BLaER1 (cell line): Measurements from ENCODE around the gene EXOSC7.
A peak's percentile ranks its signal among the peaks of the same experiment; 100 is the strongest.

Source experiments
- H3K27ac ChIP-seq: shearing (Covaris generic); formaldehyde crosslinking; 2 replicates; pipeline ENCODE4 v1.8.1; 2022
- H3K27me3 ChIP-seq: shearing (Covaris generic); formaldehyde crosslinking; 2 replicates; pipeline ENCODE4 v1.8.1; 2022
- H3K36me3 ChIP-seq: shearing (Covaris generic); formaldehyde crosslinking; 2 replicates; pipeline ENCODE4 v1.8.1; 2022
- H3K4me1 ChIP-seq: shearing (Covaris generic); formaldehyde crosslinking; 2 replicates; pipeline ENCODE4 v1.8.1; 2022
- H3K4me2 ChIP-seq: shearing (Covaris generic); formaldehyde crosslinking; 2 replicates; pipeline ENCODE4 v1.8.1; 2022
- H3K4me3 ChIP-seq: shearing (Covaris generic); formaldehyde crosslinking; 2 replicates; pipeline ENCODE4 v1.8.1; 2022
- H3K9ac ChIP-seq: shearing (Covaris generic); formaldehyde crosslinking; 2 replicates; pipeline ENCODE4 v1.8.1; 2022
- H3K9me3 ChIP-seq: shearing (Covaris generic); formaldehyde crosslinking; 2 replicates; pipeline ENCODE4 v1.8.1; 2022
- H4K20me1 ChIP-seq: shearing (Covaris generic); formaldehyde crosslinking; 2 replicates; pipeline ENCODE4 v1.8.1; 2022
- Cebpa-rat ChIP-seq: shearing (Covaris generic); IDR thresholded peaks from 2 replicates; pipeline ENCODE4 v1.8.1; 2022

EXOSC7 gene

DNA sequence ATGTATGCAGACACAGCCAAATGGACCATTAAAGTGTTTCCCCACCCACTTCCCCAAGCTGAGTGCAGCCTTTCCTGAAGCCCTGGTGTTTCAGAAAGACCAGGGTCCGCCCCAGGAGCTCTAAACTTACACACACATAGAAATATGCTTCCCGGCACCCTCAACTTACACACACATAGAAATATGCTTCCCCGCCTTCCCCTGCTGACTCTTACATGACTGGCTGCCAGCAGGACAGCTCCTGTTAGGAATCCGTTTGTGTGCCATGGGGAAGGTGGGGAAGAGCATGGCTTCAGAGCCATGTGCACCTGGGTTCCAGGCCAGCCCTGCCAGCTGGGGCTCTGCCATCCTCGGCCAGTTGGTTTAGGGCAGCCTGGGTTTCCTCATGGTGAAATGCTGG, 53.6 kb downstream of the EXOSC7 start:
- TF ChIP-seq Cebpa-rat, result no peak
- Histone ChIP-seq H4K20me1 (no peaks in the 10 kb centered on the region), H3K9me3 (no peaks in the 10 kb centered on the region), H3K4me2 (no peak overlapping the region), H3K27me3 (no peaks in the 10 kb centered on the region), H3K36me3 (no peaks in the 10 kb centered on the region), H3K4me3 (no peak overlapping the region), H3K4me1 (peaks cover 9% of the 10 kb centered on the region), H3K9ac (no peak overlapping the region), H3K27ac (no peak overlapping the region)

DNA sequence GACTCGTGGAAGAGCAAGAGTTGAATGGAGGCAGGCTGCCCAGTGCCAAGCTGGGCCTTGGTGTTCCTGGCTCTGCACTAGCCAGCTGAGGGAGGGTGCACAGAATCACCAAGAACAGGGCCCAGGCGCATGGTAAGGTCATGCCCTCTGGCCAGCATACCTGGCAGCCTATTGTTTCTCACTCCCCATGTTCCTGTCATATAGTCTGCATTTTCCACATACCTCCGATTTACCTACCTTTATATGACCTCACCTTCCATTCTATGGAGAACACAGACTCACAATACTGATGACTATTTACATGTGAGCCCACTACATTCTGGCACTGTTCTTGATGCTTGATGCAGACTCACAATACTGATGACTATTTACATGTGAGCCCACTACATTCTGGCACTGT, 55.5 kb downstream of the EXOSC7 start:
- H3K36me3 ChIP-seq, result no peaks in the 10 kb centered on the region
- H3K27me3 ChIP-seq, result peaks cover 15% of the 10 kb centered on the region
- no peak overlapping the region for H3K4me3 ChIP-seq
- H3K9me3 ChIP-seq, result no peaks in the 10 kb centered on the region
- H3K4me1 ChIP-seq, result peaks cover 19% of the 10 kb centered on the region
- no peak overlapping the region for H3K27ac ChIP-seq
- no peaks in the 10 kb centered on the region for H4K20me1 ChIP-seq
- no peak for TF ChIP-seq Cebpa-rat
- H3K9ac ChIP-seq, result no peak overlapping the region
- no peak overlapping the region for H3K4me2 ChIP-seq

DNA sequence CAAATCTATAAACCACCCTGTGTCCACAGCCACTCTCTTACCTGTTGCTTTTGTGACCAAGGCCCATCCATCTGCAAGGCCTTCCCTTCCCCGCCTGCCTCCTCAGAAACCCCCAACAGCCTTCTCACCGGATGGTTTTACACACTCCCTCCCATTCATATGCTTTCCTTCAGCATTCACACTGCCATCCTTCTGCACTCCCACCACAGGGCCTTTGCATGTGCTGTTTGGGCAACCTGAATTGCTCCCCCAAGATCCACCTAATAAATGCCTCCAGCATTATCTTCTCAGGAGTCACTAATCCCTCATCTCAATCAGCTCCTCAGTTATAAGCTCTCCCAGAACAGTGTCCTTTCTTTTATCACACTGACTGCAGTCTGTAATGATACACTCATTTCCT, 56.1 kb downstream of the EXOSC7 start:
- peaks cover 21% of the 10 kb centered on the region for H3K27me3 ChIP-seq
- no peak for TF ChIP-seq Cebpa-rat
- peaks cover 13% of the 10 kb centered on the region for H3K4me1 ChIP-seq
- H3K9ac ChIP-seq, result no peak overlapping the region
- no peak overlapping the region for H3K27ac ChIP-seq
- no peak overlapping the region for H3K4me2 ChIP-seq
- H3K4me3 ChIP-seq, result no peak overlapping the region
- H4K20me1 ChIP-seq, result no peaks in the 10 kb centered on the region
- H3K36me3 ChIP-seq, result no peaks in the 10 kb centered on the region
- no peaks in the 10 kb centered on the region for H3K9me3 ChIP-seq

DNA sequence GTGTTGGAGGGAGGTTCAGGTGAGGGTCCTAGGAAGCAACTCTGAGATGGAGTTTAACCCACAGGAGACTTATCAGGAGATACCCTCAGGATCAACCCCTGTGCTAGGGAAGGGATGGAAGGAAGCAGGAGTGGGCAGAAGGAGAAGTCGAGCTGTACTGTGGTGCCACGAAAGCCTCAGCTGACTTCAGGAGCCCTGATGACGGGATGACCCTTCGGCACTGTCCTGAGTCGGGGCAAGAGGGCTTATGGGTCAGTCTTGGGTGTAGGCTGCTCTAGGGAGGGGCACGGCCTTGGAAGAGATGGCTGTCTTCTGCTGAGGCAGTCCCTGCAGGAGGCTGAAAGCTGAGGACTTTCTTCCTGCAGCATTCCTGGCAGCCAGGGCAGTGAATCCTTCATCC, 57.7 kb downstream of the EXOSC7 start:
- no peaks in the 10 kb centered on the region for H4K20me1 ChIP-seq
- H3K9me3 ChIP-seq, result no peaks in the 10 kb centered on the region
- no peak for TF ChIP-seq Cebpa-rat
- H3K9ac ChIP-seq, result no peak overlapping the region
- H3K4me1 ChIP-seq, result peaks cover 13% of the 10 kb centered on the region
- H3K27ac ChIP-seq, result no peak overlapping the region
- no peaks in the 10 kb centered on the region for H3K36me3 ChIP-seq
- H3K4me3 ChIP-seq, result no peak overlapping the region
- no peak overlapping the region for H3K4me2 ChIP-seq
- peaks cover 22% of the 10 kb centered on the region for H3K27me3 ChIP-seq

DNA sequence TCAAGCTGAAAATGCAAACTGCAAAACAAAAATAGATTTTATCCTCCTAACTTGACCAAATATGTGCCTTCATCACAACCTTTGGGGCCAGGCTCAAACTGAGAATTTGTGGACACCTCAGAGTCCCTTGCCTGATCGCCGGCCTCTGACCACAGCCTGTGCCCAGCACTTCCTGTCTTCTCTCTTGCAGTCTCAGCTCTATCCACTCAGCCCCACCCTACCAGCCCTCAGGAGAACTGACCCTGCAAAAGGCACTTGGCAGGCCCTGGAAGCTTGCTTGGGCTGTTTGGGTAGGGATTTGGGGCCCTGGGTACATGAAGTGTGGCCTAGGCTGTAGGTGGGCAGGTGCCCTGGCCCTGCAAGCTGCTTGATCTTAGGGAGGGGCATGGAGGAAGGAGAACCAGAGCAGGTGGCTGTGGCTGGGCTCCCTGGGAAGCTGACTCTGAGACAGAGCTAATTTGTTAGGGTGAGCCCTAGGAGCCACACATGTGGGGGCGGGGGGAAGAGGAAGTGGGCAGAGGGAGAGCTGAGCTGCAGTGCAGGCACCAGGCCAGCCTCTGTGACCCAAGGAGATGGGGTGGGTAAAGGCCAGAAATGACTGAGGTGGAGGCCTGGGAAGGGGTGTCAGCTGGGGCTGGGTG, 58.7 kb downstream of the EXOSC7 start:
- Histone ChIP-seq H3K36me3 (no peaks in the 10 kb centered on the region), H3K9ac (0 out of 2 replicates have a peak overlapping the region, but pooled peaks have one; percentile 34), H3K27ac (no peak overlapping the region)

DNA sequence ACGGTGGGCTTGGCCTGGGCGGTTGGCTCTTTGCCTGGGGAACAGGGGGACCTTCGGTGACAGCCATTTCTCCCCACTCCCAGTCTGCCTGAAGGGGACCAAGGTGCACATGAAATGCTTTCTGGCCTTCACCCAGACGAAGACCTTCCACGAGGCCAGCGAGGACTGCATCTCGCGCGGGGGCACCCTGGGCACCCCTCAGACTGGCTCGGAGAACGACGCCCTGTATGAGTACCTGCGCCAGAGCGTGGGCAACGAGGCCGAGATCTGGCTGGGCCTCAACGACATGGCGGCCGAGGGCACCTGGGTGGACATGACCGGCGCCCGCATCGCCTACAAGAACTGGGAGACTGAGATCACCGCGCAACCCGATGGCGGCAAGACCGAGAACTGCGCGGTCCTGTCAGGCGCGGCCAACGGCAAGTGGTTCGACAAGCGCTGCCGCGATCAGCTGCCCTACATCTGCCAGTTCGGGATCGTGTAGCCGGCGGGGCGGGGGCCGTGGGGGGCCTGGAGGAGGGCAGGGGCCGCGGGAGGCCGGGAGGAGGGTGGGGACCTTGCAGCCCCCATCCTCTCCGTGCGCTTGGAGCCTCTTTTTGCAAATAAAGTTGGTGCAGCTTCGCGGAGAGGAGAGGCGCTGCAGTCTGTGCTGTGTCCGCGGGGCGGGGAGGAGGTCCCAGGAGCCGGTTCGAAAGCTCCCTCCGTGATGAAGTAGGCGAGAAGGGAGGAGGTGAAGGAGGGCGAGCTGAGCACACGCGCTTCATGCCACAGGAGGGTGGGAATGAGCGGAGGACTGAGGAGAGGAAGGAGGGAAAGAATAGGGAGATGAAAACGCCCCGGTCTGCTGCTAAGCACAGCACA, 59.6 kb downstream of the EXOSC7 start:
- TF ChIP-seq Cebpa-rat, result no peak
- peaks cover 22% of the 10 kb centered on the region for H3K27me3 ChIP-seq
- H3K4me2 ChIP-seq, result peak overlapping the region; percentile 64
- no peaks in the 10 kb centered on the region for H3K9me3 ChIP-seq
- H3K9ac ChIP-seq, result 0 out of 2 replicates have a peak overlapping the region, but pooled peaks have one; percentile 34
- no peak overlapping the region for H3K27ac ChIP-seq
- no peaks in the 10 kb centered on the region for H4K20me1 ChIP-seq
- H3K4me3 ChIP-seq, result no peak overlapping the region
- H3K36me3 ChIP-seq, result no peaks in the 10 kb centered on the region
- H3K4me1 ChIP-seq, result peaks cover 13% of the 10 kb centered on the region

More for the DNA sequence above, 58.7 kb downstream of the EXOSC7 start:
- Histone ChIP-seq H3K27me3 (peaks cover 22% of the 10 kb centered on the region), H3K9me3 (no peaks in the 10 kb centered on the region), H3K4me2 (peak overlapping the region; percentile 64), H3K4me1 (peaks cover 13% of the 10 kb centered on the region), H4K20me1 (no peaks in the 10 kb centered on the region), H3K4me3 (no peak overlapping the region)
- TF ChIP-seq Cebpa-rat, result no peak

DNA sequence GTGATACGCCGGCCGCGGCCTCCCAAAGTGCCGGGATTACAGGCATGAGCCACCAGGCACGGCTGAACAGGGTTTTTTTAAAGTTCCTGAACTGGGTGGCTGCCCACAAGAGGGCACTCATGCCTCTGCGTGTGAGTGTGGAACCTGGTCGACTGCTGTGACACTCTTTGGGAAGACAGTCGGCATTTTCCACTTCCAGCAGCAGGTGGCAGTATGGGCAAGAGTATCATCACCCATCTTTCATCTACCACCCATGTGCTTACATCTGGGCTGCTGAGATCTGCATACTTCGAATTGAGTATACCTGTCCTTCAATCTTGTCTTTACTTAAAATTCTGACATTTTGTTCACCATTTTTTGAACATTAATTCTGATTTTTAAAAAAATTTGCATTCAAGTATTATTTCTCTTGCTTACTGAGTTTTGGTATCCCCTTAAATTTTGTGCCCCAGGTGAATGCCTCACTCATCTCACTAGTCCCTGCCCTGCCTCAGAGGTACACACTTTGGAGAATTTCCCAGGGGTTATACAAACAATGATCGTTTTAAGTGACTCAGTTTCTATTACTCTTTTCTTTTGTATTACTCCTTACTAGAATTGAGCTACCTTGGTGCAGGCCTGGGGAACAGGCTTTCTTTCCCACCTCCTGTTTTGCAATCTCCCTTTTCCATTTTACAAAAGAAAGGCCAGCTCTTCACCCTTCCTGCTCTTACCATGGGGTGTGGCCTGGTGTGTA, 61.8 kb downstream of the EXOSC7 start:
- Histone ChIP-seq H3K4me2 (peak overlapping the region; percentile 28), H3K4me1 (peaks cover 32% of the 10 kb centered on the region), H3K27me3 (peaks cover 22% of the 10 kb centered on the region), H3K36me3 (no peaks in the 10 kb centered on the region), H3K9ac (no peak overlapping the region), H3K27ac (no peak overlapping the region), H3K4me3 (no peak overlapping the region), H3K9me3 (no peaks in the 10 kb centered on the region), H4K20me1 (no peaks in the 10 kb centered on the region)
- TF ChIP-seq Cebpa-rat, result no peak

DNA sequence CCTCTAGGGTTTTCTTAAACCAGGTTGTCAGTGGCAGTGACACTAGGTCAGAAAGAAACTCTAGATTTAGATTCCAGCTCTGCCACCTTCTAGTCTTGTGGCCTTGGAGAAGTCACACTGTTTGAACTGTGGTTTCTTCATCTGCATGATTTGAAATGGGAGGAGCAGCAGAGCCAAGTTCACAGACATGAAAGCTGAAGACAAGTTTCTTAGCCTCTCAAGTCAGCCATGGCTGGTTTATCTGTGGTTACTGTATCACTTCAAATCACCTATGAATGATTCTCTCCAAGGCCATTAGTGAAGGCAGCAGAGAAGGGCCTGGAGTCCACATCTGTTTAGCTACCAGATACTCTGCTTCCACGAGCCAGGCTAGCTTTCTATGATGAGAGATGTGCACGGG, 65.6 kb downstream of the EXOSC7 start:
- H3K27me3 ChIP-seq, result peaks cover 5% of the 10 kb centered on the region
- H3K36me3 ChIP-seq, result no peaks in the 10 kb centered on the region
- no peaks in the 10 kb centered on the region for H3K9me3 ChIP-seq
- peaks cover 19% of the 10 kb centered on the region for H3K4me1 ChIP-seq
- H3K4me2 ChIP-seq, result peak overlapping the region; percentile 67
- H3K27ac ChIP-seq, result no peak overlapping the region
- no peaks in the 10 kb centered on the region for H4K20me1 ChIP-seq
- H3K4me3 ChIP-seq, result no peak overlapping the region
- no peak for TF ChIP-seq Cebpa-rat
- H3K9ac ChIP-seq, result peak overlapping the region; percentile 9; the same call in 1 of the 2 replicates

DNA sequence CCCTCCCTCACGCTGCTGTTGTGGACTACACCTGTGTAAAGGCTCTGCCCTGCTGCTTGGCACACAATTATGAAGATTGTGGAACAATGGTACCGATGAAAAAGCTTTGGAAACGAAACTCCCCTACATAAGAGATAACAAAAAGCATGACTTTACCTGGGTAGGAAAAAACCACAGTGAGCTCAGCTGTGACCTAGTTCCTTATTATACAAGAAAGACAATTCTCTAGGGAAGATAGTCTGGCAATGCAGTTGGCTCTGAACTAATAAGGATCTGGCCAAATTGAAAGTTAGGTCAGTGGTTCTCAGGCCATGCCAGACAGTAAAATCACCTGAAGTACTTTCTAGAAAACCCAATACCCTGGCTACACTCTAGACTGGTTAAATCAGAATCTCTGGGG, 66.1 kb downstream of the EXOSC7 start:
- peak overlapping the region; percentile 67 for H3K4me2 ChIP-seq
- H3K4me1 ChIP-seq, result peaks cover 19% of the 10 kb centered on the region
- H3K27ac ChIP-seq, result no peak overlapping the region

More for the DNA sequence above, 66.1 kb downstream of the EXOSC7 start:
- Histone ChIP-seq H3K27me3 (peaks cover under 1% of the 10 kb centered on the region; the same call in 1 of the 2 replicates), H3K9me3 (no peaks in the 10 kb centered on the region), H4K20me1 (no peaks in the 10 kb centered on the region), H3K9ac (peak overlapping the region; percentile 9; the same call in 1 of the 2 replicates), H3K4me3 (no peak overlapping the region), H3K36me3 (no peaks in the 10 kb centered on the region)
- no peak for TF ChIP-seq Cebpa-rat
